ENCODE data around the gene PRKAR1B.
"Not testable (repeated sequence)": the region's sequence is repeated elsewhere in the genome, so short reads cannot be mapped to it uniquely, and the experiment has no call there.

PRKAR1B gene

DNA sequence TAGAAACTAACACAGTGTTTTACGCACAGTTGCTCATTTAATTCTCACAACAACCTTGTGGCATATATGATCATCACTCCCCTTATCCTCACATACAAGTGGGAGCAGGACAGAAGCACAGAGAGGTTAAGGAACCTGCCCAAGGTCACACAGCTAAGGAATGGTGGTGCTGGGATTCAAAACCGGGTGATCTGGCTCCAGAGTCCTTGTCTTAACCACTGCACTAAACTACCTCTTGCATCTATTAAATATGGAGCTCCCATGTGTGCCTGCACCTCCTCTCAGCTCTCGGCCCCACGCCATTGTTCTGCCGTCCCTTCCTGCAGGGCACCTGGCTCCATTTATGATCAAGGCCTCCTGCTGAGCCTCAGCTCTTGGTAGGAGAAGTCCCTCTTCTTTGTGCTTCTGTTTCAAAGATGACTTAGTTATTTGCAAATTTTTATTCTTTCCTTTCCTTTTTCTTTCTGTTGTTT lies 107.7 kb downstream of the PRKAR1B start:
- no peak for DNase-seq

DNA sequence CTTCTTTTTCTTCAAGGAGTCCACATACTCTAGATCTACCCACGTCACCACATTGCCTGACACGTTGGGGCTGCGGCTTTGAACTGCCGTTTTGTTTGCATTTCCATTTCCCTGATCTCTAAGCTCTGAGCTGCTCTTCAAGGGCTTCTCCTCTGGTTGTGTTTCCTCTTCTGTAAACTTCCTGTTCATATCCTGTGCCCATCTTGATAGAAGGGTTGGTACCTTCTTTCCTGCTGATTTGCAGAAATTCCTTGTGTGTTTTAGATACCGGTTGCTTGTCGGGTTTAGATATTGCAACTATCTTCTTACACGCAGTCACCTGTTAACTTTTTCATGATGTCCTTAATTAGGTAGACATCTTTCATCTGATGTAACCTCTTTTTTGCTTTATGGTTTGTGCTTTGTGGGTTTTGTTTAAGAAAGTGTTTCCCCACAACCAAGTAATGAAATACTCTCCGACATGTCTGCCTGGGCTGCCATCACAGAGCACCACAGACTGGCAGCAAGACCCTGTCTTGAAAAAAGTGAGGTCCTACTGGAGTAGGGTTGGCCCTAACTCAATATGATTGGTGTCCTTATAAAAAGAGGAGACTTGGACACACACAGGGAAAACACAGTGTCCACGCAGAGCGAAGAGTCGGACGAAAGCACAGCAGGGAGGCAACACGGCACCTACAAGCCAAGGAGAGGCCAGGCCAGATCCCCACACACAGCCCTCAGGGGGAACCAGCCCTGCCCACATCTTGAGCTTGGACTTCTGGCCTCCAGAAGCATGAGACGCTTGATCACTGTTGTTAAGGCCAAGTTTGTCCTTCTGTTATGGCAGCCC lies 108.3 kb downstream of the PRKAR1B start:
- DNase-seq = no peak

DNA sequence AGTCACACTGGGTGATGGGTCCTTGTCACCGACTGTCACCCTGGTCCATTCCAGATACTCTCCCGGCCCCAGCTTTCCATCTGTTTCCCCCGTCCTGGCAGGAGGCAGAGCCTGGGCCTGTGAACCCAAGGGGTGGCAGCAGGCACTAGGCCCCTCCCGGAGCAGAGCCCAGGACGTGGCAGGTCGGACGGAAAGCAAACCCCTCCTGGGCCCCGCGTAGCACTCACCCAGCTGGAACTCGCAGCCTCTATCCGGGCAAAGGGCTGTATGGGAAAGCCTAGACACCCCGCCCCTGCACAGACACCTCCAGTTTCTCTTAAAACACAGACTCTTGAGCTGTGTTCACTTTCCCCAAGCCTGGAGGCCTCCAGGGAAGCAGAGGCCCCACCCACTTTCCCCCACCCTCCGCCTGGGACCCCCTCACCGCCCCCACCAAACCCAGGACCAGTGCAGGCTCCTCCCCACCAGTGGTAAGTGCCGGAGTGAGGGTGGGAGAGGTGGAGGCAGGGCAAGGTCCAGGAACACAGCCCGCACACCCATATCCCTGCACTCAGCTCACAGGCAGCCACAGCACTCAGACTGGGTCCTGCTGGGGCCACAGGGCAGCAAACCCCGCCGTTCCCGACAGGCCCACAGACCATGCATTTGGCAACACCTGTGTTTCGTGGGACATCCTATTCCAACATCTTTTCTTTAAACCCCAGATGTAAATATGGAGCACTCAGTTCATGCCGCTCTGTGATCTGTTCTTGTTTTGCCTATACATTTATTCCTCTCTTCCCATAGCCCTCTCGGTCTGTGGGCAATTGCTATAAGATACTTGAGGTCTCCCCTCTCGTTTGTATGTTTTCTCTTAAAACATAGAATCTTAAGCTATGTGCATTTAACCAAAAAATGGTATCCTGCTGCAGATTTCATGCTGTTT lies 109.2 kb downstream of the PRKAR1B start:
- DNase-seq = no peak

DNA sequence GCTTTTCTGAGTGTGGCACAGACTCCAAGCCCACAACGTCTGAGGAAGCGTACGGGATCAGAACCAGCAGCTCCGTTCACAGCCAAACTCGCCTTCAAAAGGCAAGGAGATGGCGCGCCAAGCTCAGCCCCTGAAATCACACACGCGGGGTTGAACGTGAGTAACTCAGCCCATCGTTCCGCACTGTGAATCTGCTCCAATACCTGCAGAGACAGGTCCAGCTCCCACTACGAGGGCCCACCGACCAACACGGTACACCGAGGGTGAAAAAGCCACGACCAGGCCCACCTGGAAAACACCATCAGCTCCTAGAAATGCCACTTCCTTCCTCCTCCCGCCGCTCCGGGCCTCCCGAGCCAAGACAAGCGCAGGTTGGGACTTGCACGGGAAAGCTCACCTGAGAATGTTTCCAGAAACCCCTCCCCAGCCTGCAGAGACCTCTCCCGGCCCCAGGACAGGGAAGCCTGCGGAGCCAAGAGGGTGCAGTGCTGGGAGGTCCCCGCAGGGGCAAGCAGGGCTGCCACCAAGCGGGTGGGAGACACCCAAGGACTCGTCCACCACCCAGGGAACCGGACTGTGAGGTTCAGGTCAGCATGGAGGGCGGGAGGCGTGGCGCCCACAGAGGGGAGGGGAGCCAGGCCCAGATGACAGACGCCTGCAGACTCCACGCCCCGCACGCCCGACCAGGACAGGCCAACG lies 113.5 kb downstream of the PRKAR1B start:
- DNase-seq = no peak

DNA sequence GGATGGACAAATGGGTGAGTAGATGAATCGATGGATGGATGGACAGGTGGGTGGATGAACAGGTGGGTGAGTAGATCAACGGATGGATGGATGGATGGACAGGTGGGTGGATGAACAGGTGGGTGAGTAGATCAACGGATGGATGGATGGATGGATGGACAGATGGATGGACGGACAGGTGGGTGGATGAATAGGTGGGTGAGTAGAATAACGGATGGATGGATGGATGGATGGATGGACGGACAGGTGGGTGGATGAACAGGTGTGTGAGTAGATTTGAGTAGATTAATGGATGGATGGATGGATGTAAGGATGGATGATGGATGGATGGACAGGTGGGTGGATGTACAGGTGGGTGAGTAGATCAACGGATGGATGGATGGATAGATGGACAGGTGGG lies 115.2 kb downstream of the PRKAR1B start:
- DNase-seq = not testable (repeated sequence)

DNA sequence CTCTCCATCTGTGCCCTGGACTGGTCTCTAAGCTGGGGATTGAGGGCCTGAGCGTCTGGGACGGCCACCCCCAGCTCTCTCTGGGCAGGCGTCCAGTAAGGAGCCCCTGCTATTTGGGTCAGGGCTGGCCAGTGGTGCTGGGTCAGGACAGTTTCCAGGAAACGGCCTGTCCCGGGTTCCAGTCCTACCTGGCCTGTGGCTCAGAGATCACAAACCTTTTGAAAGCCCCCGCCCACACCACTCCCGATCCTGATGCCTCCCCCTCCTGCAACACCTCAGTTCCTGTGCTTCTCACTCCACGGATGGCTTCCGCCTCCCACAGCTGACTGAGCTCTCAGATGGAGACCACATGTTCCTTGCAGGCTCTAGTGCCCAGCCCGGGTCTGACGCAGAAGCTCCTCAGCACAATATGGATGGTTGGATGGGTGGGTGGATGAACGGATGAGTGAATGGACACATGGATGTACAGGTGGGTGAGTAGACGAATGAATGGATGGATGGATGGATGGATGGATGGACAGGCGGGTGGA lies 115.7 kb downstream of the PRKAR1B start:
- DNase-seq = no peak

DNA sequence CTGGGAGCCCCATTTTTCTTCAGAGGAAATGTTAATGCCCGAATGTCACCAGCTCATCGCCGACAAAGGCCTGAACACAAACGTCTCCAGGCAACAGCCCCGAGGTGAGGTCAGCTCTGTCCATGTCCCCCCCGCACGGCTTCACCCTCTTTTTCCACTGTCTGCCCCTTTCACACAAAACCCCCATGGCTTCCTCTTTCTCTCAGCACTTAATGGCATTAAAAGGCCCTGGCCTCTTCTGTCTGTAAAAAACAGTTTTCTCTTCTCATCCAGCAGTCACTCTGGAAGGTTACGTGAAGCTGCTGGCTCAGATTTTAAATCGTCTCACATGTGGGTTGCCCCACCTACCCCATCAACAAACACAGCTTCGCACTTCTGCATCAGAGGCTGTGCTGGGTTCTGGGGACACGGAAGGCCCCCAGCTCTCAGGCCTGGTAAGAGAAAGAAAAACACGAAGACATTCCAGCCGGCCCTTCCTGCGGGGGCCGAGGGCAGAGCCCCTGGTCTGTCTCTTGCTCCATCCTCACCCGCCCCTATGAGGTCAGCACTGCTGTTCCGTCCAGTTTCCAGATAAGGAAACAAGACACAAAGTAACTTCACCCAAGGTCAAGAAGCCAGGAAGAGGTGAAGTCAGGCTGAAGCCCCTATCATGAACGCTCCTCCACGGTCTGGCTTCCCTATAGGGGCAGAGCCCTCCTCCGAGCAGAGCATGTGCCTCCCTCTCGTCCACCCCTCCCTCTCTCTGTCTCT lies 116.4 kb downstream of the PRKAR1B start:
- no peak for DNase-seq

DNA sequence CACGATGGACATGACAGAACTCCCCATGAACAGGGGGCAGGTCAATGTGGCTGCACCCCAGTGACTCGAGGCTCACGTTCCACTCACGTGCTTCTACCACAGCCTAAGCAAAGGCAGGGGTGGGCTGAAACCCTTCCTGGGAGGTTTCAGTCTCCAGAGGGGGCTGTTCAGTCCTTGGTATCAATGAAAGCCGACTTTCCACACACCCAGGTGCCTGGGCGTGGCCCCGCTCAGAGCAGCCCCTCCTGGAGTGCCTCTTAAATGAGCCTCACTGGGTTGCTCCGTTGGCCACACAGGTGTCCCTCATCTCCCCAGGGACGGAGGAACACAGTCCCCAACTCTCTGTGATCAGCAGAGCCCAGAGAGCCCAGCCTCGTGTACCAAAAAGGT lies 116.9 kb downstream of the PRKAR1B start:
- DNase-seq = no peak

DNA sequence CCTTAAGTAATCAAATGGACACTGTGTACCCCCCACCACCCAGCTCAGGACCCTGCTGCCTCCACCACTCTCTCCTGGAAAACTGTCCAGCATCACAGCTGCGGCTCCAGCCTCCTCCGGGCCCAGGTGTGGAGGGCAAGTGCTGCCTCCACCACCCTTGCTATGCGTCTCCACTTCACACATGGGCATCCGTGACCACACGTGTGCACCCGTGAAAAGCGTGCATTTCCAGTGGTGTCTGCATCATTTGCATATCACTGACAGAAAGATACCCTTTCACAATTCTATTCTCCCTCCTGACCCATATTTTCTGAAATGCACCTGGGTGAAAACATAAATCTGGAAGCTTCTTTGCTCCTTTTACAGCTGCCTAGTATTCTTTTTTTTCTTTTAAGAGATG lies 117.7 kb downstream of the PRKAR1B start:
- no peak for DNase-seq

DNA sequence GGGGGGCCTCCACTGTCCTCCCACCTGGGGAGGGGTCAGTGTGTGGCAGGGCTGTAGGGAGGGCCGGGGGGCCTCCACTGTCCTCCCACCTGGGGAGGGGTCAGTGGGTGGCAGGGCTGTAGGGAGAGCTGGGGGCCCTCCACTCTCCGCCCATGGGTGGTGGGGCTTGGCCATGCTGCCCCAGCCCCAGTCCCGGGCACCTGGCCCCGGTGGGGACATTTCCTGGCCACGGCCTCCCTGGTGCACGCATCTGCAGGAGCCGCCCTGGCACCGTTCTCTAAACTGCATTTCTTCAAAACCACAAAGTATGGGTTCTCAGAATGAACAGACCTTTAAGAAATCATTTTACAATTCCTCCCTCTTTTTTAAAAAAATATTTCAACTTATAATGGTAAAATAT lies 118.1 kb downstream of the PRKAR1B start:
- no peak for DNase-seq

DNA sequence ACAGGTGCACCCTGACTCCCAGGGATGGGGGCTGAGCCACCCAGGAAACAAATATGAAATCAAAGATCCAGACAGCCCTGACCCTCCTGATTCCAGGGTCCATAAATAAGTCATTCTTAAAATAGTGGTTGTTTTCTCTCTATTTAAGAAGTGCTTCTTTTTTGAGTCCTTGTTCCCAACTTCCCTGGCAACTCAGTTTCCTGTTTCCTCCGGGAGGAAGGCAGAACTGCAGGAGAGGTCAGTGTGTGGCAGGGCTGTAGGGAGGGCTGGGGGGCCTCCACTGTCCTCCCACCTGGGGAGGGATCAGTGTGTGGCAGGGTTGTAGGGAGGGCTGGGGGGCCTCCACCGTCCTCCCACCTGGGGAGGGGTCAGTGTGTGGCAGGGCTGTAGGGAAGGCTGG lies 118.7 kb downstream of the PRKAR1B start:
- DNase-seq = no peak

DNA sequence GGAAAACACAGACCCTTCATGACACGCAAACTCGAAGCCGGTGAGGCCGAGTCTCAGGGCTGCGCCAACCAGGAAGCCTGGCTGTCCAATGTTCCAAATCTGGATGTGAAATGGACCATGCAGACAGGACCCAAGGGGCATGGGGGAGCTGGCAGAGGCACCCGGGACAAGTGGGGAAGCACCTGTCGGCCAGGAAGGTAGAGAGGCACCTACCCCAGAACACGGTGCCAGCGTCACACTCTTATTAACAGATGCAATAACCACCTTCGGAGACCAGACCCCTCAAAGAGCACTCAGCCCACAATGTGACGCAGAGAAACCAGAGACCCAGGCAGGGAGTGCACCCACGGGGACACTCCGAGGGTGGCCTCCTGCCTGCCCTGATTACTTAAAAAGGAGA lies 119.1 kb downstream of the PRKAR1B start:
- DNase-seq = no peak

DNA sequence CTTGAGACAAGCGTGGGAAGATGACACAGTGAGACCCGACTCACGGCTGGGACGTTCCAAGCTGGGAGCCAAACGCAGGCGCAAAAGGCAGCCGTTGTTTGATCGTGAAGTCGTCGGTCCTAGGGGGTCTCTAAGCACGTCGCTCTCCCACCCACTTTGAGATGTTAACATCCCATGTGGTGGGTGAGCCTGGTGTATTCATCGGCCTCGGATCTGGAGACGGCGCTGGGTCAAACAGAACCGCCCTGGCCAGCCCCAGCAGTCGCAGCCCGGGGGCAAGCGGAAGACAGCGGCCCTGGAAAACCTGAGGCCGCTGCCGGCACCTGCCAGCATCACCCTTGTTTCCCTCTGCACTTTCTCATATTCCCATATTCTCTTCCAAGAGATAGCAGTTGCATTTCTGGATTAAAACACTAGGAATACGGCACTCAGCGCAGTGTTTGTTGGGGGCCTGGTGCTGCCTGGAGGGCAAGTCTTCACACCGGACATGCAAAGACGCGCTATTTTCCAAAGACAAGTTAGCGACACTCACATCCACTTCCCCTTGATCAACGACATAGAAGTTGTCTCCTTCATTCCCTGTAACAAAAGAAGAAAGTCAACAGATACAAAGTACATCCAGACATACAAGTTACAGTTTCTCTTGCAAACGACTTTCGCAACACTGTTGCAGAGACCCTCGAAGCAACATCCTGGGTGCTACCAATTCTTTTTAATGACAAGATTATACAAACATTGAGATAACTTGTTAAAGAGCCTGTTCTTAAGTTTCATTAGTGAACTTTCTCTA lies 121.2 kb downstream of the PRKAR1B start:
- DNase-seq = no peak

DNA sequence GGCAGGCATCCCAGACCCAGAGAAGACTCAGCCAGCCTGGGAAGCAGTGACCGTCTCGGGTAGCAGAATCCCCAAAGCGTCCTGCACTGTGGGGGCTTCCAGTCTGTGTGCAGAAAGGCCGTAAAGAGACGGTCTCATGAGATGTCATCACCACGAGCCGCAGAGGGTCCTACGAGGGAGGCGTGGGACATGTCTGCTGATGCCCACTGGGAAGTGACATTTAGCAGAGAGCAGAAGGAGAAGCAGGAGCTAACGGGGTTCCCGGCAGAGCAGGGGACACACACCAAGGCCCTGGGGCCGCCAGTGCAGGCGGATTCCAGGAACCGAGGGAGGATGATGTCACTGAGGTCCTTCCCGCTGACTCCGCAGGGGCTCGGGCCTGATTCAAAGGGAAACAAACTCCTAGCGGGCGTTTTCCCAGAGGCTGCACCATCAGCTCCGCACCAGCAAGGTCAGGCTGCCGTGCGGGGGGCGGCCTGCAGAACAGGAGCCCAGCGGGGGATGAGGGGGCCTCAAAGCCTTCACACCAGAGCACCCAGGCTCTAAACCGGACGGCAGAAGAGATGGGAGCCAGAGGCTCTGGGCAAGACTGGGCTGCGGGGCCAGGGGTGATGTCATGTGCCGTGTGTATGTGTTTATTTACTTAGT lies 122.1 kb downstream of the PRKAR1B start:
- DNase-seq = no peak

DNA sequence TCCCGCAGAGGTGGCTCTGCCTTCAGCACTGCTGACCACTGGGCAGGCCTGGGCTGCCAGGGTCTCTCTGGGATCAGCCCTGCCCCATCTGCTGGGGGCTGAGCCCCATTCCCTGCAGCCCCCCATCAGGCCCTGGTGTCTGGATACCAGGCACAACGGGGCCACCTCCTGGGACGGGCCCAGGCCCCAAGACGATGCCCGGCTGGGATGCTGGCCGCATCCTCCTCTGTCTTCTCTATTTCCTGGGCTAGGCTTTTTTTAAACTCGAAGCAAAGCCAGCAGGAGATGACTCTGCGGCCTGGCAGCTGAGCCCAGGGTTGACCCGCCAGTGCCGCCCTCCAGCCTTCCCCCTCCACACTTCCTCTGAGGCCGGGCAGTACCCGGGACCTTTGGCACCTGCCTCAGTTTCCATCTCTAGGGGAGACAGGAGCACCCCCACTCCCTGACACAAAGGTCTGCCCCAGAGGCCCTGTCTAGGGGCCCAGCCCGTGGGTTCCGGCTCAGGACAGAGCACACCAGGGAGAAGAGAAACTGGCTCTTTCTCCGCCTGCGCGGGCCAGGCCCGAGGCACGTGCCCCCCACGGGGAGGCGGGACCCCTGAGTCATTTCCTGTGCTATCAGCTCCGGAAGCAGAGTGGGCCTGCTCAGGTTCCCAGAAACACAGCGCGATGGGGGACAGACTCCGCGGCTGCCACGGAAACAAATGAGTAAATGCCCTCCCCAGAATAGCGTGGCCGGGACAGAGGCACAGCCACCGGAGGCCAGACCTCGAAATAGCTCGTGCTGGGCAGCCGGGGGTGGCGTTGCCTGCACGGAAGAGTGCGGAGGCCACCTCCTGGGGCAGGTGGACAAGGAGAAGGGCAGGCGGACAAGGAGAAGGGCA lies 122.8 kb downstream of the PRKAR1B start:
- DNase-seq = no peak

DNA sequence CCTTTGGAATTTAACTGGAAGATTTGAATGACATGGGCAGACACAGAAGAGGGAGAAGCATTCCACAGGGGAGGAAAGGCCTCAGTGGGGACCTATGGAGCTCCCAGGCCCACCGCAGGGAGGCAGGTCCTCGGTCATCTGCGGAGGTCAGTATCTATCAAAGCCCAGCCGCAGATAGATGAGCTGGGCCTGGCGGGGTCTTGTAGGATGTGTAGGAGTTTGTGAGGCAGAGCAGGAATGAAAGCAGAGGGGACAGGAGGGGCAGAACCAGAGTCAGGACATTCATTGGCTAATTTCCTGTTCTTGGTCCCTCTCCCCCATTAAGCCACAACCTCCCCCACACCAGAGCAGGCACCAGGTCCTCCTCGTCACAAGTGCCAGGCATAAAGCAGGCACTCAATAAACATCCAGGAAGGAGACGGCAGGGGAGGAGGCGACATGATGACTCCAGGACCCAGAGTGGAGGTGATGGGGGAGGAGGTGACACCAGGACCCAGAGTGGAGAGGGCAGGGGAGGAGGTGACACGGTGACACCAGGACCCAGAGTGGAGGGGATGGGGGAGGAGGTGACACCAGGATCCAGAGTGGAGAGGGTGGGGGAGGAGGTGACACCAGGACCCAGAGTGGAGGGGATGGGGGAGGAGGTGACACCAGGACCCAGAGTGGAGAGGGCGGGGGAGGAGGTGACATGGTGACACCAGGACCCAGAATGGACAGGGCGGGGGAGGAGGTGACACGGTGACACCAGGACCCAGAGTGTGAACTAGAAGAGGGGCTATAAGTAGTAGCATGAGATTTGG lies 123.7 kb downstream of the PRKAR1B start:
- no peak for DNase-seq

DNA sequence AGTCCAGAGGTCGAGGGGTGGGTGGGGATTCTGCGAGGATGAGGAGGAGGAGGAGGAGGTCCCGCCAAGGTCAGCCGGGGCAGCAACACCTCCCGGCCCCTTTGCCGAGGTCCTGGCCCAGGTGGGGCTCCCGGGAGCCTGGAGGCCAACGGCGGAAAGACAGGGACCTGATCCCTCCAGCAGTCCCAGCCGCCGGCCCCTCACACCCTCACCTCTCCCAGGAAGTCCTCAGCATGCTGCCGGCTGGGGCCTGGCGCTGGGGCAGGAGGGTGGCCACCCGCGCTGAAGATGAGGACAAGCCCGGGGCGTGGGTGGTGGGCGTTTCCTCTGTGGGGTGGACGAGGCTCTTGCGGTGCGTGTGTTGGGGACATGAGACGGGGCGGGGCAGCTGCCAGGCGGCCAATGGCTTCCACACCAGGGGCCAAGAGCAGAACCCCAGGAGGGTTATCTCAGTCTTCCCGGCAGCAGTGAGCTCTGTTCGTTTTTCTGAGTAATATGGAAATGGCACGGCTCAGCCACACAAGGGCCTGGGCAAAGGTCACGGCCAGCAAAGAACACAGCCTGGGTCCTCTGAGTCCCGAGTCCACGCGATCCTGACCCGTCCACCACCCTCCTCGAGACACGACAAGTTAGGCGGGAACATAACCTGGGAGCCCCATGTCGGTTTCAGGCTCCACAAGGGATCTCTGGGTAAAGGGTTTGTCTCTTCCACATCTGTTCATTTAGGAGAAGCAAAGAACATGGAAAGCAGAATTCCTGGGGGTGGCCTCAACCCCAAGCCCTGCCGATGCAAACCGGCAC lies 124.5 kb downstream of the PRKAR1B start:
- DNase-seq = no peak

All from NCI-H446 treated with DMSO at 0.1 percent for 48 hours (cell line).